Right atrium auricular region (tissue), 2 donors: ENCODE data around the gene DHRS4. TPM values are rescaled to one million over a fixed set of nuclear protein-coding genes. Genes with fewer than 3 reads are reported as not detected.
"Not testable (repeated sequence)": the region's sequence is repeated elsewhere in the genome, so short reads cannot be mapped to it uniquely, and the experiment has no call there.

Experiments
- DNase-seq: peaks from one replicate; pipeline ENCODE4 v3.0.0-alpha.2; 2019; ENCODE audit warnings: low spot score
- H3K27ac ChIP-seq, 2 donors: fragments of 200-600 bp; sonication (generic); 1 replicate in 1 of 2; 2 replicates in 1 of 2; pipeline ENCODE4 v1.5.1; 2016 to 2019
- H3K27me3 ChIP-seq, 2 donors: fragments of 200-600 bp; sonication (generic); one replicate each; pipeline versions ENCODE4 v1.5.1 to v1.6.0; 2017 to 2019
- H3K36me3 ChIP-seq: fragments of 200-600 bp; sonication (generic); one replicate; pipeline ENCODE4 v1.5.1; 2016
- H3K4me1 ChIP-seq, 2 donors: fragments of 200-600 bp; sonication (generic); one replicate each; pipeline versions ENCODE4 v1.5.1 to v1.6.0; 2017 to 2019
- H3K4me3 ChIP-seq, 2 donors: fragments of 200-600 bp; sonication (generic); 1 replicate in 1 of 2; 2 replicates in 1 of 2; pipeline ENCODE4 v1.5.1; 2017 to 2019; ENCODE audit warnings: mild to moderate bottlenecking in 1 of 2, moderate library complexity in 1 of 2
- H3K9me3 ChIP-seq, 2 donors: fragments of 200-600 bp; sonication (generic); one replicate each; pipeline ENCODE4 v1.5.1; 2019
- total RNA-seq, 2 donors: library from RNA; depleted of rRNA; stranded (reverse); fragments of >200 nt; gene quantifications; one replicate each; pipeline ENCODE4 v1.1.0, GENCODE V29; 2016
- TF ChIP-seq, protein P1 (sequence below), 2 donors: fragments of 200-600 bp; sonication (generic); IDR thresholded peaks; one replicate each; pipeline ENCODE4 v1.5.1; 2019; ENCODE audit warnings: antibody characterized with exemption in 2 of 2

Gene DHRS4
- total RNA-seq, 2 donors from 2014 or later = 29.6 to 38.8 TPM

DNA sequence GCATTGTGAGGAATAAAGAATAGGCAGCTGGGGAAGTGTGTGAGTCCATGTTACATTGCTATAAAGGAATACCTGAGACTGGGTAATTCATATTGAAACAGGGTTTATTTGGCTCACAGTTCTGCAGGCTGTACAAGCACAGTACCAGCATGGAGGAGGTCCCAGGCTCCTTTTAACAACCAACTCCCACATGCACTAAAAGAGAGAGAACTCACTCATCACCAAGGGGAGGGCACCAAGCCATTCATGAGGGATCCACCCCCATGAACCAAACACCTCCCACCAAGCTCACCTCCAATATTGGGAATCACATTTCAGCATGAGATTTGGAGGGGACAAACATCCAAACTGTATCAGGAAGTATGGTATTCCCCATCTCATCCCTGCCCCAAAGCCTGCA is 11.9 kb upstream of the DHRS4 start:
- Histone ChIP-seq H3K36me3 (peaks cover 6% of the 10 kb centered on the region), H3K27me3 (no peaks in the 10 kb centered on the region), H3K9me3 (no peaks in the 10 kb centered on the region), H3K4me3 (no peak overlapping the region), H3K27ac (no peak overlapping the region), H3K4me1 (no peaks in the 10 kb centered on the region)
- DNase-seq = no peak
- TF ChIP-seq, protein P1, sequence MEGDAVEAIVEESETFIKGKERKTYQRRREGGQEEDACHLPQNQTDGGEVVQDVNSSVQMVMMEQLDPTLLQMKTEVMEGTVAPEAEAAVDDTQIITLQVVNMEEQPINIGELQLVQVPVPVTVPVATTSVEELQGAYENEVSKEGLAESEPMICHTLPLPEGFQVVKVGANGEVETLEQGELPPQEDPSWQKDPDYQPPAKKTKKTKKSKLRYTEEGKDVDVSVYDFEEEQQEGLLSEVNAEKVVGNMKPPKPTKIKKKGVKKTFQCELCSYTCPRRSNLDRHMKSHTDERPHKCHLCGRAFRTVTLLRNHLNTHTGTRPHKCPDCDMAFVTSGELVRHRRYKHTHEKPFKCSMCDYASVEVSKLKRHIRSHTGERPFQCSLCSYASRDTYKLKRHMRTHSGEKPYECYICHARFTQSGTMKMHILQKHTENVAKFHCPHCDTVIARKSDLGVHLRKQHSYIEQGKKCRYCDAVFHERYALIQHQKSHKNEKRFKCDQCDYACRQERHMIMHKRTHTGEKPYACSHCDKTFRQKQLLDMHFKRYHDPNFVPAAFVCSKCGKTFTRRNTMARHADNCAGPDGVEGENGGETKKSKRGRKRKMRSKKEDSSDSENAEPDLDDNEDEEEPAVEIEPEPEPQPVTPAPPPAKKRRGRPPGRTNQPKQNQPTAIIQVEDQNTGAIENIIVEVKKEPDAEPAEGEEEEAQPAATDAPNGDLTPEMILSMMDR (IDR thresholded peaks at IDR 0.05) = no peak

DNA sequence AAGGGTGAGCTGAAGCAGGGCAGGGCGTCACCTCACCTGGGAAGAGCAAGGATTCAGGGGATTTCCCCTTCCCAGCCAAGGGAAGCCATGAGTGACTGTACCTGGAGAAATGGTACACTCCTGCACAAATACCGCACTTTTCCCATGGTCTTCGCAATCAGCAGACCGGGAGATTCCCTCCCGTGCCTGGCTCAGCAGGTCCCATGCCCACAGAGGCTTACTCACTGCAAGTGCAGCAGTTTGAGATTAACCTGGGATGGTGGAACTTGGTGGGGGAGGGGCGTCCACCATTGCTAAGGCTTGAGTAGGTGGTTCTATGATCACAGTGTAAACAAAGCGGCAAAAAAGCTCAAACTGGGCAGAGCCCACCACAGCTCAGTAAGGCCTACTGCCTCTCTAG is 11.0 kb upstream of the DHRS4 start:
- TF ChIP-seq, protein P1 (IDR thresholded peaks at IDR 0.05) = no peak

DNA sequence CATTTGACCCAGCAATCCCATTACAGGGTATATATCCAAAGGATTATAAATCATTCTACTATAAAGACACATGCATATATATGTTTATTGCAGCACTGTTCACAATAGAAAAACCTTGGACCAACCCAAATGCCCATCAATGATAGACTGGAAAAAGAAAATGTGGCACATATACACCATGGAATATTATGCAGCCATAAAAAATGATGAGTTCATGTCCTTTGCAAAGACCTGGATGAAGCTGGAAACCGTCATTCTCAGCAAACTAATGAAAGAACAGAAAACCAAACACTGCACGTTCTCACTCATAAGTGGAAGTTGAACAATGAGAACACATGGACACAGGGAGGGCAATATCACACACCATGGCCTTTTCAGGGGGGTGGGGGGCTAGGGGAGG is 4.5 kb upstream of the DHRS4 start:
- not testable (repeated sequence) for H3K36me3 ChIP-seq, H3K4me3 ChIP-seq, H3K9me3 ChIP-seq, H3K27me3 ChIP-seq, DNase-seq, H3K27ac ChIP-seq
- peaks cover 0 to 12% of the 10 kb centered on the region in 2 donors for H3K4me1 ChIP-seq

More for the DNA sequence above, 11.0 kb upstream of the DHRS4 start:
- H3K4me1 ChIP-seq = no peaks in the 10 kb centered on the region
- H3K36me3 ChIP-seq = peaks cover 6% of the 10 kb centered on the region
- H3K9me3 ChIP-seq = no peaks in the 10 kb centered on the region
- no peak for DNase-seq
- H3K4me3 ChIP-seq = no peak overlapping the region
- H3K27me3 ChIP-seq = no peaks in the 10 kb centered on the region
- no peak overlapping the region for H3K27ac ChIP-seq

DNA sequence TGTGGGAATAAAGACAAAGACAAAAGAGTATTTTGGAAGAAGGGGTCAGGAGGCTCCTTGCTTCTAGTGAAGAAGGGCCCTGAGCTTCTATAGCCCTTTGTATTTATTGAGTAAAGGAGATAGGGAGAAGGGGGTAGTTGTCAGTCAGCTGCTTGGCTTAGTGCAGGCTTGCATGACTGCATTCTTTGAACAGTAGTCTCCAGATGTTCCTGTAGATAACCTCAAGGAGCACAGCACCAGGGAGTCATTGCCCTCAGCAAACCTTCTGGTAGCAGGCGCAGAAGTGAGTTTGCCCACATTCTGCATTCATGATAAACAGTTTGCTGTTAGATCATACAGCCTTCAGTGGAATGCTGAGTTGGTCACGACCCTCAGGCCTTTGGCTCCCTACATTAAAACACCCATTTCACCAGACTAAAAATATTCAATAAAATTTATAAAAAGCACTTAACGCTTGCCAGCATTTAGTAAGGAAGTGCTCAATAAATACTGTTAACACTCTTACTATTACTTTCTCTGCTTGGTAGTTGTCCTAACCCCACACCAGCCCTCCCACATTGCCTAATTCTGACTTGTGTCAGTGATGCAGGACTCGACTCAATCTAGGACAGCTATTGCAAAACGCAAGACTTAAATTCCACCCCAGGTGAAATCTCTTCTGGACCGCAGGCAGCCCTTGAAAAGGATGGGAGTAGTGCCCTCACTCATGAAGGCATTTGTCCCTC is 3.0 kb upstream of the DHRS4 start:
- no peak for DNase-seq
- Histone ChIP-seq H3K36me3 (no peaks in the 10 kb centered on the region), H3K4me1 (peaks cover 0 to 22% of the 10 kb centered on the region in 2 donors), H3K4me3 (no peak overlapping the region), H3K27me3 (no peaks in the 10 kb centered on the region), H3K27ac (no peak overlapping the region), H3K9me3 (no peaks in the 10 kb centered on the region)
- TF ChIP-seq, protein P1 (IDR thresholded peaks at IDR 0.05) = no peak

DNA sequence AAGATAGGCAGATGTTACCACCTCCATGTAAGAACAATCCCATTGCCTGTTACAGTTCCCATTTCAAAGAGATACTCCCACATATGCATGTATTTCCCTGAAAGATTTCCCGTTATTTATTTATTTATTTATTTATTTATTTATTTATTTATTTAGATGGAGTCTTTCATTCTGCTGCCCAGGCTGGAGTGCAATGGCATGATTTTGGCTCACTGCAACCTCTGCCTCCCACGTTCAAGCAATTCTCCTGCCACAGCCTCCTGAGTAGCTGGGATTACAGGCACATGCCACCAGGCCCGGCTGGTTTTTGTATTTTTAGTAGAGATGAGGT is 2.5 kb upstream of the DHRS4 start:
- H3K27ac ChIP-seq, H3K4me3 ChIP-seq: not testable (repeated sequence)
- H3K4me1 ChIP-seq = peaks cover 0 to 22% of the 10 kb centered on the region in 2 donors

DNA sequence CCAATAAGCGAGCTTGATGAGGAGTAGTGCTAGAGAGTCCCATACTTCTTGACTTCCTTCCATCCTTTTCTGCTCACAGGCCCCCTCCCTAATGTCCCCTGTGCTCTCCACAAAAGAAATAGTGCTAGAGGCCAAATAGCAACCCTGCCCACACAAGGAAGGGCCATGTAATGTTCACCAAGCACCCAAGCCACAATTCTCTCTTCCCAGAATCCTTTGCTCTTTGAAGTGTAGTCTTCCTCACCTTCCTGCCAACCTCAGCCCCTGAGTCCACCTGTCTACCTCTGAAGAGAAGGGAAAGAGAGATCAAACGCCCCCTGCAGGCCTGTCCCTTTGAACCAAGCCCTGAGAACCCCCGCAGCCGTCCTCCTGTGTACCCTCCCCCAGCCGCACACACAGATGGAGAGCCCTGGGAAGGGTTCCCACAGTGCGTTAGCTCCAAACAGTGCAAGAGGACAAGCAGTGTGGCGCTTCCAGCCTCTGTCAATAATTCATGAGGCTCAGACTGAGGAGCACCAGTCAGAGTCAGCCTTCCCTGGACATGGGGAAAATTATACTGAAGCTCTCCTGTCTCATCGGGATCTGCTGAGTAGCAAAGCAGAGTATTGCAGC is 1.9 kb upstream of the DHRS4 start:
- no peak overlapping the region for H3K27ac ChIP-seq
- no peaks in the 10 kb centered on the region for H3K27me3 ChIP-seq
- TF ChIP-seq, protein P1 (IDR thresholded peaks at IDR 0.05) = no peak
- no peaks in the 10 kb centered on the region for H3K9me3 ChIP-seq
- peaks cover 0 to 22% of the 10 kb centered on the region in 2 donors for H3K4me1 ChIP-seq
- no peak overlapping the region for H3K4me3 ChIP-seq
- no peaks in the 10 kb centered on the region for H3K36me3 ChIP-seq
- DNase-seq = no peak

More for the DNA sequence above, 2.5 kb upstream of the DHRS4 start:
- H3K9me3 ChIP-seq, H3K27me3 ChIP-seq, H3K36me3 ChIP-seq, DNase-seq: not testable (repeated sequence)

DNA sequence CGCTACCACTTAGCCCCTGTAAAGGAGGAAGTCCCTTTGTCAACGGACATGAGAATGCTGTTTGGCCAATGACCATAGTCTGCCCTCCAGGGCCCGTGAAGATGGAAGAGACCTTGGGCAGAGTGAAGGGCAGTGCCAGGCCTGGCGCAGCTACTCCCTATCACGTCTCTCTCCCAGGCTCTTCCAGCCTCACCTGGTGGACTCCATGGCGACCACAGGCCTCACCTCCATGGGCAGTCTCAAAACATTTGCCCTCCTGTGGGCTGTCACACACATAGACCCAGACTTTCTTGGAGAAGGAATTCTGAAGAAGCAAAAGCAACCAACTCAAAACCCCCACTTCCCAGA is 480 bp upstream of the DHRS4 start:
- not testable (repeated sequence) for H3K36me3 ChIP-seq, DNase-seq, H3K9me3 ChIP-seq, H3K27me3 ChIP-seq
- Histone ChIP-seq H3K27ac (peak overlapping the region; percentile 80 to 88), H3K4me3 (peak overlapping the region; percentile 73 to 79), H3K4me1 (peaks cover 0 to 22% of the 10 kb centered on the region in 2 donors)

DNA sequence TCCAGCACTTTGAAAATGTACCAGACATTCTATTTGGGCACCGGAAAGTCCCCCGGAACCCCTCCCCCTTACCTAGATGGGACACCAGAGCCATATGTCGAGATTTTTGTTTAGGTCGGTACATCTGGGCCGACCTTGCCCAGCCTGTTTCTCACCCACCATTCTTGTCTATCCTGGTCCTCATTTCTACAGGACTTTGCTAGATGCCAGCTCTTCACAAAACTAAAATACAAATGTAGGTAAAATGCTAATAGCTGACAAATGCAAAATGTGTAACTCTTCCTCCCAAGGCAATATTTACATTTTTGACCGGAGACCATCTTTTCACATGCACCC is 677 bp downstream of the DHRS4 start:
- Histone ChIP-seq H3K27ac (peak overlapping the region; percentile 80 to 88), H3K4me1 (peaks cover 0 to 22% of the 10 kb centered on the region in 2 donors), H3K4me3 (peak overlapping the region; percentile 73 to 79)
- H3K36me3 ChIP-seq, H3K27me3 ChIP-seq, DNase-seq, H3K9me3 ChIP-seq: not testable (repeated sequence)

DNA sequence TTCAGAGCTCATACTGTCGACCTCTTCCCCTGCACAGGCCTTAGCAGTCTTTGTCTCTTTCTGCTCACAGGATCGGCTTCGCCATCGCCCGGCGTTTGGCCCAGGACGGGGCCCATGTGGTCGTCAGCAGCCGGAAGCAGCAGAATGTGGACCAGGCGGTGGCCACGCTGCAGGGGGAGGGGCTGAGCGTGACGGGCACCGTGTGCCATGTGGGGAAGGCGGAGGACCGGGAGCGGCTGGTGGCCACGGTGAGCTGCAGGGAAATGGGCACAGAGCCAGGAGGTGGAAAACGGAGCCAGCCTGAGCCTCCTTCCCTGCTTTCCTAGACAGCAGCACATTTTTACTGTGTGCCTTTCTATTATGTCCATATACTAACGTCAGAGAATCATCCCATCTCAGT is 1.4 kb downstream of the DHRS4 start:
- H3K4me3 ChIP-seq, H3K27ac ChIP-seq, H3K9me3 ChIP-seq, H3K27me3 ChIP-seq, H3K36me3 ChIP-seq, DNase-seq: not testable (repeated sequence)
- peaks cover 0 to 22% of the 10 kb centered on the region in 2 donors for H3K4me1 ChIP-seq

DNA sequence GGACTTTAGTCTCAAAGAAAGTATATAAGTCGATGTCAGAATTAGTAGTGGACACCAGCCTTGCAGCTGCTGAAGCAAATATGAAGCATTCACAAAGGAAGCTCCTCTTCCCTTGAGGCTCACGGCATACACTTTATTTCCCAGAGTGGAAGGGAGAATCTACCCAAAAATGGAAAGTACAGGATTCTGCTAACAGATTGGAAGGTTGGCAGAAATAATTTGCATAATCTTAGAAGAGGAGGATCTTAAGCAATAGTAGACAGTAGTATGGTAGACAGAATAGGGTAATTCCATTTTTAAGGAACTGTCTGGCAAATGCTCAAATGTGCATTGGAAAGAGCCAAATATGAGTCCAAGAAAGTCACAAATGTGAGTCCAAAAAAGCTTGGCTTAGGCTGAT is 2.2 kb downstream of the DHRS4 start:
- not testable (repeated sequence) for H3K27me3 ChIP-seq, H3K4me3 ChIP-seq, H3K27ac ChIP-seq, H3K36me3 ChIP-seq, H3K9me3 ChIP-seq, DNase-seq
- H3K4me1 ChIP-seq = peaks cover 0 to 22% of the 10 kb centered on the region in 2 donors
